ENCODE results near the gene EFR3B. TPM values are rescaled to one million over a fixed set of nuclear protein-coding genes. Genes with fewer than 3 reads are reported as not detected.

EFR3B gene
- polyA plus RNA-seq, 1 experiment = 0.09 TPM

DNA sequence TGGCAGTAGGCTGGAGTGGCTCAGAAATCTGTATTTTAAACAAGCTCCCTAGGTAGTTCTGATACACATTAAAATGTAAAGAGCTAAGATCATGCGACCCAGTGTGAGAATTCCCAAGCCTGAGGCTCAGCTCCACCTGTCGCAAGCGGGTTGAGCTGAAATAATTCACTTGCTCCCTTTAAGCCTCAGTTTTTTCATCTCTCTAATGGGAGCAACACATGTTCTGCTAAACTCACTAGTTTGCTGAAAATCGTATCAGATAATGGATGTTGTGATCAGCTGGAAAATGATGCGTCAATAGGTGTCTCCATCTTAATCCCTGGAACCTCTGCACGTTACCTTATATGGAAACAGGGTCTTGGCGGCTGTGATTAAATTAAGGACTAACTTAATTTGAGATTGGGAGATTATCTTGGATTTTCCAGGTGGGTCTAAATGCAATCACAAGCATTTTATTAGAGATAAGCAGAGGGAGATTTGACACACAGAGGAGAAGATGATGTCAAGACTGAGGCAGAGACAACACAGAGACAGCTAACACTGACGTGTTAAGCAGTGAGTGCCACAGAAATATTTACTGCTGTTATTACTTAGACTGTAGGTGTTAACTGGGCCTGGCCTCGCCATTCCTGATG is 73.5 kb downstream of the EFR3B start:
- TF ChIP-seq, protein P1, sequence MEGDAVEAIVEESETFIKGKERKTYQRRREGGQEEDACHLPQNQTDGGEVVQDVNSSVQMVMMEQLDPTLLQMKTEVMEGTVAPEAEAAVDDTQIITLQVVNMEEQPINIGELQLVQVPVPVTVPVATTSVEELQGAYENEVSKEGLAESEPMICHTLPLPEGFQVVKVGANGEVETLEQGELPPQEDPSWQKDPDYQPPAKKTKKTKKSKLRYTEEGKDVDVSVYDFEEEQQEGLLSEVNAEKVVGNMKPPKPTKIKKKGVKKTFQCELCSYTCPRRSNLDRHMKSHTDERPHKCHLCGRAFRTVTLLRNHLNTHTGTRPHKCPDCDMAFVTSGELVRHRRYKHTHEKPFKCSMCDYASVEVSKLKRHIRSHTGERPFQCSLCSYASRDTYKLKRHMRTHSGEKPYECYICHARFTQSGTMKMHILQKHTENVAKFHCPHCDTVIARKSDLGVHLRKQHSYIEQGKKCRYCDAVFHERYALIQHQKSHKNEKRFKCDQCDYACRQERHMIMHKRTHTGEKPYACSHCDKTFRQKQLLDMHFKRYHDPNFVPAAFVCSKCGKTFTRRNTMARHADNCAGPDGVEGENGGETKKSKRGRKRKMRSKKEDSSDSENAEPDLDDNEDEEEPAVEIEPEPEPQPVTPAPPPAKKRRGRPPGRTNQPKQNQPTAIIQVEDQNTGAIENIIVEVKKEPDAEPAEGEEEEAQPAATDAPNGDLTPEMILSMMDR (IDR thresholded peaks at IDR 0.05; ENCODE audit: low read depth, low read length) = no peak
- CTCF ChIA-PET = interaction anchor here (1.5 kb wide), 1 partner anchor 14 kb away, joined by 6 read pairs; no protein-coding TSS in a partner anchor
- H3K9me3 ChIP-seq (ENCODE audit: control insufficient read depth, insufficient read depth, low read length) = no peaks in the 10 kb centered on the region
- H3K27me3 ChIP-seq (ENCODE audit: control insufficient read depth, insufficient read depth, low read length) = peaks cover 2% of the 10 kb centered on the region
- DNase-seq (ENCODE audit: low read depth, low spot score) = no peak
- POLR2A ChIA-PET = no interaction called here
- H3K27ac ChIP-seq (ENCODE audit: low read depth, low read length) = no peak overlapping the region
- no peak overlapping the region for H3K4me3 ChIP-seq (ENCODE audit: low read depth, low read length)

DNA sequence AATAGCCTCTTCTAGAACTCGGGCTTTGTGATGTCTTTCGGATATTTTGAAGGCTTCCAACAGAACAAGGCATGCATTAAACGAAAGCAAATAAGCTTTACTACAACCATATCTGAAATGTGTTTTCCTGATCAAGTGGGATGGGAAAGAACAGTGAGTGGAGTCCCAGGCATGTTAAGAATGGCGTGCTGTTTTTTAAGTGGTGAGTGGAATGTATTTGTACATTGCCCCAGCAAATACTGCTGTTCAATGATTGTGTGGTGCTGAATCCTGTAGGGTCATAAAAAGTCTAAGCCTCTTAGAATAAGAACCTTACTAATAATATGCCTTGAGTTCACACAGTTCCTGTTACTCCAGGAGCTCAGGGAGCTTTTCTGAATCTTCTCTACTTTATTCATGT is 74.0 kb downstream of the EFR3B start:
- CTCF ChIA-PET = interaction anchor here (1.5 kb wide), 1 partner anchor 13 kb away, joined by 6 read pairs; no protein-coding TSS in a partner anchor
- peak; percentile 23 for DNase-seq (ENCODE audit: low read depth, low spot score)
- Histone ChIP-seq H3K27me3 (ENCODE audit: control insufficient read depth, insufficient read depth, low read length) (peaks cover 2% of the 10 kb centered on the region), H3K4me3 (ENCODE audit: low read depth, low read length) (no peak overlapping the region), H3K27ac (ENCODE audit: low read depth, low read length) (no peak overlapping the region), H3K9me3 (ENCODE audit: control insufficient read depth, insufficient read depth, low read length) (no peaks in the 10 kb centered on the region)
- POLR2A ChIA-PET = no interaction called here
- TF ChIP-seq, protein P1 (IDR thresholded peaks at IDR 0.05; ENCODE audit: low read depth, low read length) = no peak

DNA sequence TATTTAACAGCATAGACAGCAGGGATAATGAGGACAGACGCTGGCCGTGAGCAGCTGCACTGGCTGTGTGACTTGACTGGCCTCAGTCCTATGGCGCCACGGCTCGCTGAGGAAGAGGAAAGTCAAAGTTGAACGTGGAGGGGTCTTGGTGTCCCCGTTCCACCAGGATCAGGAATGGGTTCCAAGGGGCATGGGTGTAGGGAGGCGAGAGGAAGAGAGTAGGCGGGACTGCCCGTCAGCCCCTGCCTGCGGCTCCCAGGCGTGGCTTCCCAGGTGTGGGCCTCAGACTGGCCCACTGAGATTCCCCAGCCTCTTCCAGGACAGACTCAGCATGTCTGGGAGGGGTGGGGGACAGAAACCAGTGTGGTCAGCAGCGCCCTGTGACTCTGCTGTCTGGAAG is 75.1 kb downstream of the EFR3B start:
- H3K9me3 ChIP-seq (ENCODE audit: control insufficient read depth, insufficient read depth, low read length) = no peaks in the 10 kb centered on the region
- DNase-seq (ENCODE audit: low read depth, low spot score) = no peak
- CTCF ChIA-PET = no interaction called here
- no peak overlapping the region for H3K4me3 ChIP-seq (ENCODE audit: low read depth, low read length)
- TF ChIP-seq, protein P1 (IDR thresholded peaks at IDR 0.05; ENCODE audit: low read depth, low read length) = no peak
- POLR2A ChIA-PET = no interaction called here
- no peak overlapping the region for H3K27ac ChIP-seq (ENCODE audit: low read depth, low read length)
- no peaks in the 10 kb centered on the region for H3K27me3 ChIP-seq (ENCODE audit: control insufficient read depth, insufficient read depth, low read length)

DNA sequence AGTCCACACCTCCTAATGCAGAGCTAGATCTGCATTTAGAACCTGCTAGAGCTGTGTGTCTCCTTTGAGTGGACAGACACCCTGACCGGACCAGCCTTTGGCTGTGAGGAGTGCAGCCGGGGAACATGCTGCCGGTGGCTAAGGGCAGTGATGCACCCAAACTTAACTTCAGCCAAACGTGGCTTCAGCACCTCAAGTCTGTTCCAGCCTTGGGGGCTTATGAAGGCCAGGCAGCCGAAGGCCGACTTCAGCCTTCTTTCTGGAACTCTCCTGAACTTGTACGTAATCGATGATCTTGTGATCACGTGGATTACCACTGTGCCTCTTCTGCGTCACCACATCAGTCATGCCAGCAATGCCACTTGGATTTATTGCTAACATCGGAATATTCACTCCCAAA is 77.4 kb downstream of the EFR3B start:
- Histone ChIP-seq H3K4me3 (ENCODE audit: low read depth, low read length) (no peak overlapping the region), H3K9me3 (ENCODE audit: control insufficient read depth, insufficient read depth, low read length) (no peaks in the 10 kb centered on the region), H3K27me3 (ENCODE audit: control insufficient read depth, insufficient read depth, low read length) (no peaks in the 10 kb centered on the region), H3K27ac (ENCODE audit: low read depth, low read length) (no peak overlapping the region)
- ChIA-PET CTCF (interaction anchor here (1.0 kb wide), 1 partner anchor 144 kb away, joined by 5 read pairs; no protein-coding TSS in a partner anchor), POLR2A (no interaction called here)
- no peak for DNase-seq (ENCODE audit: low read depth, low spot score)
- TF ChIP-seq, protein P1 (IDR thresholded peaks at IDR 0.05; ENCODE audit: low read depth, low read length) = no peak

DNA sequence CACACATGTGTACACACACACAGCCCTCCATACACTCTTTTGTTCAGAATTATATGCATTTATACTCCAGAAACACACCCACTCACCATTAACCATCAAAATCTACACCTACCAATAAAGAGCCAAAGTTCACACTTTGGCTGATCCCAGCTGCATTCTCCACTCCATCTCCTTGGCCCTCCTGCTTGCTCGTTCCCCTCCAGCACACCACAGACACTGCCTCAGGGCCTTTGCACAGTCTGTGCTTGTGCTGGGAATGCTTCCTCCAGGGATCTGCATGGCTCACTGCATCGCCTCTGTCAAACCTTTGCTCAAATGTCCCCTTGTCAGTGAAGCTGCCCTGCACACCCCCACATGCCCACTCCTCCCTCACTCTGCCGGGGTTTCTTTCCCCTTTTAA is 80.5 kb downstream of the EFR3B start:
- Histone ChIP-seq H3K9me3 (ENCODE audit: control insufficient read depth, insufficient read depth, low read length) (no peaks in the 10 kb centered on the region), H3K27me3 (ENCODE audit: control insufficient read depth, insufficient read depth, low read length) (no peaks in the 10 kb centered on the region), H3K27ac (ENCODE audit: low read depth, low read length) (no peak overlapping the region), H3K4me3 (ENCODE audit: low read depth, low read length) (no peak overlapping the region)
- ChIA-PET POLR2A (no interaction called here), CTCF (interaction anchor here (2.3 kb wide), 1 partner anchor 147 kb away, joined by 11 read pairs; no protein-coding TSS in a partner anchor)
- TF ChIP-seq, protein P1 (IDR thresholded peaks at IDR 0.05; ENCODE audit: low read depth, low read length) = no peak
- DNase-seq (ENCODE audit: low read depth, low spot score) = no peak

All from AG04450 (cell line).